ENCODE measurements around the gene DRGX.
A peak's percentile ranks its signal among the peaks of the same experiment; 100 is the strongest.

DNA sequence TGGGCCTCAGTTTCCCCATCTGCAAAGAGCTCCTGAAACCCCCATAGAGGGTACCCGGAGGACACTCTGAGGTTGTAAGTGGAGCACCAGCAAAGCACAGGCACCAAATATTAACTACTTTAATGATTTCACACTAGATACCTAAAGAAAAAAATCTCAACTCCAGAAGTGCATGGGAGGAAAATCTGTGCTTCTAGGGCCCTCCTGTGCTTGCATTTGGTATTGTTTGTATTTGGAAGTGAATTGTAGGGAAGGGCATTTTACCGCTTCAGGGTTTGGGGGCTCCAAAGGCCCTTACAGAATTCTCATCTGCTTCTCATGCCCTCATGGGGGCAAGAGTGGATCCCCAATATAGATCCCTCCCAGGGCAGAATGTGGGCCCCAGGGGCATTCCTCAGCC is 22.4 kb upstream of the DRGX start:
- no peak for TF ChIP-seq POLR2A (IDR thresholded peaks at IDR 0.05; ENCODE audit: extremely low read depth, insufficient read length)
- TF ChIP-seq, protein P1, sequence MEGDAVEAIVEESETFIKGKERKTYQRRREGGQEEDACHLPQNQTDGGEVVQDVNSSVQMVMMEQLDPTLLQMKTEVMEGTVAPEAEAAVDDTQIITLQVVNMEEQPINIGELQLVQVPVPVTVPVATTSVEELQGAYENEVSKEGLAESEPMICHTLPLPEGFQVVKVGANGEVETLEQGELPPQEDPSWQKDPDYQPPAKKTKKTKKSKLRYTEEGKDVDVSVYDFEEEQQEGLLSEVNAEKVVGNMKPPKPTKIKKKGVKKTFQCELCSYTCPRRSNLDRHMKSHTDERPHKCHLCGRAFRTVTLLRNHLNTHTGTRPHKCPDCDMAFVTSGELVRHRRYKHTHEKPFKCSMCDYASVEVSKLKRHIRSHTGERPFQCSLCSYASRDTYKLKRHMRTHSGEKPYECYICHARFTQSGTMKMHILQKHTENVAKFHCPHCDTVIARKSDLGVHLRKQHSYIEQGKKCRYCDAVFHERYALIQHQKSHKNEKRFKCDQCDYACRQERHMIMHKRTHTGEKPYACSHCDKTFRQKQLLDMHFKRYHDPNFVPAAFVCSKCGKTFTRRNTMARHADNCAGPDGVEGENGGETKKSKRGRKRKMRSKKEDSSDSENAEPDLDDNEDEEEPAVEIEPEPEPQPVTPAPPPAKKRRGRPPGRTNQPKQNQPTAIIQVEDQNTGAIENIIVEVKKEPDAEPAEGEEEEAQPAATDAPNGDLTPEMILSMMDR (IDR thresholded peaks at IDR 0.05; ENCODE audit: low read depth, low read length) = peak; percentile 3
- no peak for TF ChIP-seq MYC (IDR thresholded peaks at IDR 0.05; ENCODE audit: low read depth, low read length)

All from NB4 (cell line).